ENCODE results near the gene SYT5.
"Not testable (repeated sequence)": the region's sequence is repeated elsewhere in the genome, so short reads cannot be mapped to it uniquely, and the experiment has no call there.

Gene SYT5

GRCh38 chr19:55206664-55207500 lies 26.8 kb upstream of the SYT5 start:
- peak; percentile 78 for DNase-seq

GRCh38 chr19:55202199-55202598 lies 22.1 kb upstream of the SYT5 start:
- DNase-seq: not testable (repeated sequence)

- DNase-seq: no peak
Measured at GRCh38 chr19:55199620-55200204, 19.6 kb upstream of the SYT5 start.

- no peak for DNase-seq
Measured at GRCh38 chr19:55198651-55199050, 18.6 kb upstream of the SYT5 start.

GRCh38 chr19:55197528-55197927 lies 17.4 kb upstream of the SYT5 start:
- DNase-seq: no peak

- no peak for DNase-seq
Measured at GRCh38 chr19:55196803-55197202, 16.7 kb upstream of the SYT5 start.

GRCh38 chr19:55193481-55193880 lies 13.4 kb upstream of the SYT5 start:
- DNase-seq: no peak

GRCh38 chr19:55189403-55189835 lies 9.3 kb upstream of the SYT5 start:
- DNase-seq: no peak

GRCh38 chr19:55188625-55189024 lies 8.5 kb upstream of the SYT5 start:
- no peak for DNase-seq

GRCh38 chr19:55186080-55186479 lies 6.0 kb upstream of the SYT5 start:
- DNase-seq: no peak

- DNase-seq: no peak
Measured at GRCh38 chr19:55181740-55182139, 1.7 kb upstream of the SYT5 start.

- DNase-seq: peak; percentile 99
Measured at GRCh38 chr19:55178781-55179599, 1.1 kb downstream of the SYT5 start.

- DNase-seq: no peak
Measured at GRCh38 chr19:55176076-55176475, 4.0 kb downstream of the SYT5 start.

GRCh38 chr19:55175117-55175867 lies 4.8 kb downstream of the SYT5 start:
- peak; percentile 47 for DNase-seq

- DNase-seq: no peak
Measured at GRCh38 chr19:55174425-55175116, 5.5 kb downstream of the SYT5 start.

- peak; percentile 62 for DNase-seq
Measured at GRCh38 chr19:55173714-55174409, 6.2 kb downstream of the SYT5 start.

- DNase-seq: no peak
Measured at GRCh38 chr19:55173186-55173713, 6.8 kb downstream of the SYT5 start.

- DNase-seq: peak; percentile 43
Measured at GRCh38 chr19:55172741-55173140, 7.3 kb downstream of the SYT5 start.

GRCh38 chr19:55172318-55172717 lies 7.8 kb downstream of the SYT5 start:
- DNase-seq: not testable (repeated sequence)

- DNase-seq: no peak
Measured at GRCh38 chr19:55171440-55171839, 8.6 kb downstream of the SYT5 start.

GRCh38 chr19:55169136-55169535 lies 11.0 kb downstream of the SYT5 start:
- no peak for DNase-seq
